Thyroid gland (tissue), 4 donors: ENCODE results near the gene INTS11.

Experiments used
- POLR2A ChIP-seq, 2 donors: fragments of 450-650 bp; IDR thresholded peaks; one replicate each; pipeline ENCODE4 v1.6.1; 2017; ENCODE audit warnings: antibody characterized with exemption in 2 of 2, mild to moderate bottlenecking in 2 of 2, moderate library complexity in 1 of 2
- TF ChIP-seq, protein P1 (sequence below), 6 experiments: fragments of 200-600 bp in 3 of 6; fragments of 450-650 bp in 3 of 6; sonication (generic) in 3 of 6; IDR thresholded peaks; one replicate each; pipeline ENCODE4 v1.5.1; 2016 to 2019; ENCODE audit warnings: antibody characterized with exemption in 6 of 6, mild to moderate bottlenecking in 2 of 6, inconsistent platforms in 1 of 6, moderate library complexity in 1 of 6

GRCh38 chr1:1336446-1336845 is 12.0 kb upstream of the INTS11 start:
- TF ChIP-seq, protein P1, sequence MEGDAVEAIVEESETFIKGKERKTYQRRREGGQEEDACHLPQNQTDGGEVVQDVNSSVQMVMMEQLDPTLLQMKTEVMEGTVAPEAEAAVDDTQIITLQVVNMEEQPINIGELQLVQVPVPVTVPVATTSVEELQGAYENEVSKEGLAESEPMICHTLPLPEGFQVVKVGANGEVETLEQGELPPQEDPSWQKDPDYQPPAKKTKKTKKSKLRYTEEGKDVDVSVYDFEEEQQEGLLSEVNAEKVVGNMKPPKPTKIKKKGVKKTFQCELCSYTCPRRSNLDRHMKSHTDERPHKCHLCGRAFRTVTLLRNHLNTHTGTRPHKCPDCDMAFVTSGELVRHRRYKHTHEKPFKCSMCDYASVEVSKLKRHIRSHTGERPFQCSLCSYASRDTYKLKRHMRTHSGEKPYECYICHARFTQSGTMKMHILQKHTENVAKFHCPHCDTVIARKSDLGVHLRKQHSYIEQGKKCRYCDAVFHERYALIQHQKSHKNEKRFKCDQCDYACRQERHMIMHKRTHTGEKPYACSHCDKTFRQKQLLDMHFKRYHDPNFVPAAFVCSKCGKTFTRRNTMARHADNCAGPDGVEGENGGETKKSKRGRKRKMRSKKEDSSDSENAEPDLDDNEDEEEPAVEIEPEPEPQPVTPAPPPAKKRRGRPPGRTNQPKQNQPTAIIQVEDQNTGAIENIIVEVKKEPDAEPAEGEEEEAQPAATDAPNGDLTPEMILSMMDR (IDR thresholded peaks at IDR 0.05): no peak
- TF ChIP-seq POLR2A (IDR thresholded peaks at IDR 0.05): no peak
